HG03342 (cell line): ENCODE results near the gene HBS1L.

Source experiments
- ATAC-seq: cut with Tn5 transposase; IDR thresholded peaks from one replicate; pipeline ENCODE4 v1.9.1; 2021; ENCODE audit warnings: mild to moderate bottlenecking, moderate library complexity; ENCODE audit not compliant: unreplicated experiment

Gene HBS1L

GRCh38 chr6:135054569-135055498 is at the start of gene HBS1L:
Gene HBS1L, minus strand, starts transcription at chr6:135054822. Its CDS starts 131 bp downstream, at chr6:135054691.
- peak; percentile 96 for ATAC-seq

DNA sequence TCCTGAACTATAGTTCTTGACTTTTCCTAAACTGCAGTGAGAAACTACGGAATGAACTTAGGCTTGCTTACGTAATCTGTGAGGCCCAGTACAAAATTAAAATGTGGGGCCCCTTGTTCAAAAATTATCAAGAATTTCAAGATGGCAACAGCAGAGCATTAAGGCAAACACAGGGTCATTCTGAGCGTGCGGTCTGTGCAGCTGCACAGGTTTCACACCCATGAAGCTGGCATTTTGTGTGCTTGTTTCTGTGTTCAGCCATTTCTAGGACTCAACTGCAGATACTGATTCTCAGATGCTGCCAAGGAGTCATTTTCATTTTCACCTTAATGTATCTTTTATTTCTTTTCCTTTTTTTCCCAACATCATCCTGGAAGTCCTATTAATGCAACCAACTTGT is 49.6 kb upstream of the HBS1L start:
- no peak for ATAC-seq

GRCh38 chr6:135102191-135102590 is 47.6 kb upstream of the HBS1L start:
- ATAC-seq, result no peak

GRCh38 chr6:135097172-135097571 is 42.5 kb upstream of the HBS1L start:
- no peak for ATAC-seq

GRCh38 chr6:135096403-135097130 is 41.9 kb upstream of the HBS1L start:
- ATAC-seq, result no peak

GRCh38 chr6:135095716-135096115 is 41.1 kb upstream of the HBS1L start:
- ATAC-seq, result no peak

DNA sequence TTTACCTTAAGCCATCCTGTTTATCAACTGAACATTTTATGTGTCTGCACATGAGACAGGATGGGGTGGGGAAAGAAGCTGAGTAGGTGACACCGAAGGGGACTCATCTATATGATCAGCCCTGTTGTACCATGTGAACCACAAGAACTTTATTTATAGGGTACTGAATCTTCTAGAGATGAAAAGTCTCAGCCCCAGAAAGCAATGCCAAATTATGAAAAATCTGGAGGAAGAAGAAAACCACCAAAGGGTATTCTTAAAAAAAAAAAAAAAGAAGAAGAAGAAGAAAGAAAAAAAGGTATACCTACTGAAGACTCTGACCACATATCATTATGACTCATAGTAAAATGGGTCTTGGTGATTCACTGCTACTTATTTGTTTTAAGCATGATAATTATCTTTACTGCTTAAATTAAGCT is 39.8 kb upstream of the HBS1L start:
- no peak for ATAC-seq

- no peak for ATAC-seq
These were observed 39.0 kb upstream of the HBS1L start for GRCh38 chr6:135093578-135093977.

- ATAC-seq, result no peak
These were observed 38.1 kb upstream of the HBS1L start for GRCh38 chr6:135092724-135093123.

GRCh38 chr6:135090819-135091218 is 36.2 kb upstream of the HBS1L start:
- no peak for ATAC-seq

DNA sequence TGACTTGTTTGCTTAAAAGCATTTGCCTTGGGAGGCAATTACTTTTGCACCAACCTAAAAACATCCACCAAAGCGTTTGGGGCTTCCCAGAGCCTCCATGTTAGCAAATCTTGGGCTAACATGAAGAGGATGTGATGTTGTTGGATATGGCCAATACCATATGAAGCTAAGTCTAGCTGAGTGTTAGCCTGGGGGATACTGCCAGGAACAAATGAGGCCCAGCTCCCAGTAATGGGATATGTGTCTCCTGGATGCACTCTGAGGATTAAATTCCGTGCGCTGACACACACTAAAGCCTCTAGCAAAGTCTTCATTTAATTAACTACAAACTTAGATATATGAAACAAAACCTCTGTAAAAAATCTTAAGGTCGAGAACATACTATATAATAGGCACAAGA is 35.3 kb upstream of the HBS1L start:
- no peak for ATAC-seq

DNA sequence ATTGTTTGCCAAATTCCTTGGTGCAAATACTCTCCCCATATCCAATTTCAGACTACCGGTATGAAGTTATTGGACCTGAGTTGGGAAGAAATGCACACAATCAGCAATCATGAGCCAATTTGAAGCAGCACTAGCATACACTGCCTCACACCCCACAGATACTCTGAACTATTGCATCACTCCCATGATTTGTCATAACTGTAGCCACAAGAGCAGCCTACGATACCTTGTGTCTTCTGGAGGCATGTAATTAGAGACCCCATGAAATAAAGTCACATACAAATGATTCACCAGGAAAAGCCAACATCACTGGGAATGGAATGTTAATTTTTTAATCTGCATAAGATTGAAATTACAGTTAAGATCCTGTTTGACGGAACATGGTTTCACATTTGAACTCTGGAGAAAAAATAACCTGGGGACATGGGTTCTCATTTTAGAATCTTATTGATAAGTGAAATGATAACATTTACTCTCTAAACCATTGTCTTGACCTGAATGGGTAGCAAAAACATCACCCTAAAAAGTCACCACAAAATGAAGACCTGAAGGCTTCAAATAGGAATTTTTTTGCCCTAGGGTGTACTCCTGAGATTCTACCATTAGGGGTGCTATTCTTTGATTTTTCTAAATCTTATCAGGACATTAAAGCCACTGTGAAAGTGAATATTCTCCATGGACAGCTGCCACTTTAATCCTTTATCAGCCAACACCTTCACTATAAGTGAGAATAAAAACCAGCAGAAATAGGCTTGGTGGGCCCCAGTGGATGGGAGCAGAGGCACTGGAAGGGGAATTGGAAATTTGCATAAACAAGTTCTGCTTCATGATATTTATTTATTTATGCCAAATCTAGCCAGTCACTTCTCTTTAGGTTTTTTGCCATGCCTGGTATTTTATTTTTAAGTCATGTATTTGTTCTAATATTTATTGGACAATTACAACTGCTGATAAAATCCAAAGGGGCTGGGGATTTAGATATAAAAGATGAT is 34.5 kb upstream of the HBS1L start:
- peak; percentile 82 for ATAC-seq

DNA sequence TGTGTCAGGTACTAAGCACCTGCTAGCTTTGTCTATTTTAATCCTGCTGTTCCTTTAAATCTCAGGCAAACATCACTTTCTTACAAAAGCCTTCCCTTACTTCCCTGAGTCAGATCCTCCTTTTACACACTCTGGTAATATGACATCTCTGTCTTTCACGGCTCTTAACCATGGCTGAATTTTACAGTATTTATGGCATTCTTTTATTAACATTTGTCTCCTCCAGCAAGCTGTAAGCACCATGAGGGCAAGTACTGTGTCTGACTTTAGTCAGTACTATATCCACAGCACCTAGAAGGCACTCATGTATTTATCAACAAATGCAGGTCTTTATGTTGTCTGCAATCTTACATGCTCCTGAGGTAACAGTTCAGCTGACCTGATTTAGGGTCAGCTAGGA is 33.7 kb upstream of the HBS1L start:
- ATAC-seq, result peak; percentile 5

DNA sequence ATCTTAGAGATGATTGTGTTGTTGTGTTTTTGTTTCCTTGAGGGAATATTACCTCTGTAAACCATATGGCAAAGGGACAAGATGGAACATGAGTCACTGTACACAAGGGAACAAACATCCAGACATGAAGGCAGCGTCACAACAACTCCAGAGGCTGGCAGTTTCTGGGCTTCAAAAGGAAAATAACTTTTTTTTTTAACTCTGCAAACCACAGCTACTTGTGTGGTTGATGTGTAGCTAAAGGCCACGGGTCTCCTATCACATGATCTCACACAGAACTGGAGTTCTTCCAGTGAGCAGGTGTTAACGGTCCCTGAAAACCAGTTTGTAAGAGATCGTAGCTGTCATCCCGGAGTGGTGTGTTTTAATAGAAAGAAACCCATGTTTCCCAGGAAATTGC is 33.2 kb upstream of the HBS1L start:
- no peak for ATAC-seq

GRCh38 chr6:135087403-135087802 is 32.8 kb upstream of the HBS1L start:
- no peak for ATAC-seq

- no peak for ATAC-seq
These were observed 31.8 kb upstream of the HBS1L start for GRCh38 chr6:135086414-135086764.

- ATAC-seq, result no peak
These were observed 31.2 kb upstream of the HBS1L start for GRCh38 chr6:135085700-135086413.

DNA sequence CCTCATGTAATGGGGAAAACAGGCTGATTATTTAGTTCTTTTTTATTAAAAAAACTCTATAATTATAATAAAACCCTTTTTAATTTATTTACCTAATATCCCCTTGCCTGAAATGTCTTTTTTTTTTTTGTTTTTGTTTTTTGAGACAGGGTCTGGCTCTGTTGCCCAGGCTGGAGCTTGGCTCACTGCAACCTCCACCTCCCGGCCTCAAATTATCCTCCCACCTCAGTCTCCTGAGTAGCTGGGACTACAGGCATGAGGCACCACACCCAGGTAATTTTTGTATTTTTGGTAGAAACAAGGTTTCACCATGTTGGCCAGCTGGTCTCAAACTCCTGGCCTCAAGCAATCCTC is 30.3 kb upstream of the HBS1L start:
- no peak for ATAC-seq

- no peak for ATAC-seq
These were observed 29.6 kb upstream of the HBS1L start for GRCh38 chr6:135084001-135084915.
